AG09309 (cell line): ENCODE data around the gene FKBP6.
"Not testable (repeated sequence)": the region's sequence is repeated elsewhere in the genome, so short reads cannot be mapped to it uniquely, and the experiment has no call there.

Experiments used
- DNase-seq: peaks from one replicate; pipeline ENCODE4 v3.0.0-alpha.2; 2010; ENCODE audit warnings: low read depth
- H3K4me3 ChIP-seq: 2 replicates; pipeline ENCODE4 v1.5.1; 2011; ENCODE audit warnings: mild to moderate bottlenecking, low read depth, low read length, moderate library complexity; ENCODE audit not compliant: control insufficient read depth
- TF ChIP-seq, protein P1 (sequence below): IDR thresholded peaks from 2 replicates; pipeline ENCODE4 v1.5.1; 2011; ENCODE audit warnings: mild to moderate bottlenecking, low read depth, low read length, inconsistent platforms; ENCODE audit not compliant: insufficient read depth, control insufficient read depth; ENCODE audit errors: missing control alignments

Gene FKBP6

GRCh38 chr7:73308074-73308664 is 19.8 kb upstream of the FKBP6 start:
- H3K4me3 ChIP-seq: peak overlapping the region; percentile 71
- TF ChIP-seq, protein P1, sequence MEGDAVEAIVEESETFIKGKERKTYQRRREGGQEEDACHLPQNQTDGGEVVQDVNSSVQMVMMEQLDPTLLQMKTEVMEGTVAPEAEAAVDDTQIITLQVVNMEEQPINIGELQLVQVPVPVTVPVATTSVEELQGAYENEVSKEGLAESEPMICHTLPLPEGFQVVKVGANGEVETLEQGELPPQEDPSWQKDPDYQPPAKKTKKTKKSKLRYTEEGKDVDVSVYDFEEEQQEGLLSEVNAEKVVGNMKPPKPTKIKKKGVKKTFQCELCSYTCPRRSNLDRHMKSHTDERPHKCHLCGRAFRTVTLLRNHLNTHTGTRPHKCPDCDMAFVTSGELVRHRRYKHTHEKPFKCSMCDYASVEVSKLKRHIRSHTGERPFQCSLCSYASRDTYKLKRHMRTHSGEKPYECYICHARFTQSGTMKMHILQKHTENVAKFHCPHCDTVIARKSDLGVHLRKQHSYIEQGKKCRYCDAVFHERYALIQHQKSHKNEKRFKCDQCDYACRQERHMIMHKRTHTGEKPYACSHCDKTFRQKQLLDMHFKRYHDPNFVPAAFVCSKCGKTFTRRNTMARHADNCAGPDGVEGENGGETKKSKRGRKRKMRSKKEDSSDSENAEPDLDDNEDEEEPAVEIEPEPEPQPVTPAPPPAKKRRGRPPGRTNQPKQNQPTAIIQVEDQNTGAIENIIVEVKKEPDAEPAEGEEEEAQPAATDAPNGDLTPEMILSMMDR: no peak
- DNase-seq: no peak

DNA sequence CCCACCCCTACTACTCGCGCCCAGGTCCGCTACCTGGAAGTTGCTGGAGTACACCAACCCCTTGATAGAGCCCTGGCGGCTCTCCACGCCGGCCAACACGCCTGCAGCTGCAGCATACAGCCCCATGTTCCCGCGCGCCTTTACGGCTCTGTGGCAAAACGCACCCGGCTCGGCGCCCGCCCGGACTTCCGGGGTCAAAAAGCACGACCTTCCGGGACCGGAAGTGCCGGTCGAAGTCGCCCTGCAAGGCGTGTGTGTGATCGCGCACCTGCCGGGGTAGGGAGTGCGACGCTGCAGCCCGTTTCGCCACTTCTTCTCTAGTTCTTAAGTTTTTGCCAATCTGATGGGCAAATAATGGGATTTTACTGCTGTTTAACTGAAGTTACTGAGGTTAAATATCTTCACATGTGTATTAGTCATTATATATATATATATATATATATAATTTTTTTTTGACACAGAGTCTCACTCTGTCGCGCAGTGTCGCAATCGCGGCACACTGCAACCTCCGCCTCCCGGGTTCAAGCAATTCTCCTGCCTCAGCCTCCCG is 19.2 kb upstream of the FKBP6 start, which contains the start of gene NSUN5:
Gene NSUN5, minus strand, starts transcription at position 162 of the 550 bp plus-strand sequence. Its CDS starts 36 bp downstream, at position 126.
- TF ChIP-seq, protein P1: no peak
- peak within 1 kb of the TSS; percentile 71 for H3K4me3 ChIP-seq
- no peak for DNase-seq

DNA sequence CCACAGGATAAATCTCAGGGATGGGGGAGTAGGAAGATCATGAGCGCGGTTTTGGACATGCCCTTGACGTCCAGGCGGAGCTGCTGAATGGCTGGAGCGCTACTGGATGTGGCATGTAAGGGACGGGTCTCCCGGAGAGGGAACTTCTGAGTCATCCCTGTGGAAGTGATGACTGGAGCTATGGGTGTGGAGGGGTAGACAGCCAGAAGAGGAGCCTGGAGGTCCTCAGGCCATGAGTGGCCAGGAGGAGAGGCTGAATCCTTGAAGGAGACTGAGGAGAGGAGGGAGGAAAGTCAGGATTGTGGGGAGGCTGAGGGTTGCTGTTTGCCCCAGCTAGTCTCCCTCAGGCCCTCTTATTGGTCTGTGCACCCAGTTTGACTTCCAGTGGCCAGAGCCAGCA is 16.5 kb upstream of the FKBP6 start:
- not testable (repeated sequence) for DNase-seq, H3K4me3 ChIP-seq

DNA sequence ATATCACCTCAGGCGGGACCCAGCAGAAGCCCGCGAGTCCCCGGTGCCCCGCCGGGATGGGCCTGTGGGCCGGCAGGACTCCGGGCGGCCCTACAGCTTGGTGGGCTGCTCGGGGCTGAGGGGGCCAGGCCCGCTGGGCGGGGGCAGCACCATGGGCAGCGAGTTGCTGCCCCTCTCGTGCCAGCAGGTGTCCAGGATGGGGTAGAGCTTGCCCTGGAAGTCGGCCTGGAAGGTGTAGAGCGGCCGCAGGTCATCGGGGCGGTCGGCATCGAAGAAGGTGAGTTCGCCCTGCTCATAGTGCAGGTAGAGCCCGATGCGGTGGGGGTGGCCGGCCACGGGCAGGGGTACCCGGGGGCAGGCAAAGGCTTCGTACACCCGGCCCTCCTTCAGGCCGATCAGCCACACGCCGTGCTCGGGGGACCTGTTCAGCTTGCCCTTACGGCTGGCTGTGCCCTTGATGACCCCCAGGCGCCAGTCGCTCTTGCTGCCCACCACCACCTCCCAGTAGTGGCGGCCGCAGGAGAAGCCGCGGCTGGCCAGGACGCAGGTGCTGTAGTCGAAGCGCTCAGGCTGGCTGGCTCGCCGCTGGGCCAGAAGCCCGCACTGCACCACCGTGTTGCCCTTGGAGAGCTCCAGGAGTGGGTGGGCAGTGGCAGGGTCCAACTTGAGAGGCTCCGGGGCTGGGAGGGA is 15.0 kb upstream of the FKBP6 start:
- TF ChIP-seq, protein P1: no peak
- no peak overlapping the region for H3K4me3 ChIP-seq
- no peak for DNase-seq

DNA sequence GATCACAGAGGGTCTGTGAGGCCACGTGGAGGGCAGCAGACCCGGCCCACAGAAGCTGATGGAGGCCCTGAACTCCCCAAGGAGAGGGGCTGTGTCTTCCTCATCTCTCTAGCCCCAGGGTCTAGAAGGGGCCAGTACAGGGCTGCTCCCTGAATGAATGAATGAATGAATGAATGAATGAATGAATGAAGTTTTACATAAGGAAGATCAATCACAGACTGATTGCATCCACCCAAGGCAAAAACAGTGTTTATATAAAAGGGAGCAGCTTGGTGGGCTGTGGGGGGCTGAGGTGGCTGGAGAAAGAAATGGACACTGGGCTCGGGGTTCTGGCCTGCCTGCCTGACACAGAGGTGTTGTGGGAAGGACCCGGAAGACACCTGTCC is 14.4 kb upstream of the FKBP6 start:
- DNase-seq: no peak
- no peak overlapping the region for H3K4me3 ChIP-seq
- TF ChIP-seq, protein P1: no peak

DNA sequence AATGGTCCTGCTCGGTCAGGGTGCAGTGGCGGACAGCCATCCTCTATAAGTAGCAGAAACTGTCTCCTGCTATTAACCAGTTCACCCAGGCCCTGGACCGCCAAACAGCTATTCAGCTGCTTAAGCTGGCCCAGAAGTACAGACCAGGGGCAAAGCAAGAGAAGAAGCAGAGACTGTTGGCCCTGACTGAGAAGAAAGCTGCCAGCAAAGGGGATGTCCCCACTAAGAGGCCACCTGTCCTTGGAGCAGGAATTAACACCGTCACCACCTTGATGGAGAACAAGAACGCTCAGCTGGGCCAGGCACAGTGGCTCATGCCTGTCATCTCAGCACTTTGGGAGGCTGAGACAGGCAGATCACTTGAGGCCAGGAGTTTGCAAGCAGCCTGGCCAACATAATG is 13.7 kb upstream of the FKBP6 start:
- H3K4me3 ChIP-seq: no peak overlapping the region
- TF ChIP-seq, protein P1: no peak
- no peak for DNase-seq

DNA sequence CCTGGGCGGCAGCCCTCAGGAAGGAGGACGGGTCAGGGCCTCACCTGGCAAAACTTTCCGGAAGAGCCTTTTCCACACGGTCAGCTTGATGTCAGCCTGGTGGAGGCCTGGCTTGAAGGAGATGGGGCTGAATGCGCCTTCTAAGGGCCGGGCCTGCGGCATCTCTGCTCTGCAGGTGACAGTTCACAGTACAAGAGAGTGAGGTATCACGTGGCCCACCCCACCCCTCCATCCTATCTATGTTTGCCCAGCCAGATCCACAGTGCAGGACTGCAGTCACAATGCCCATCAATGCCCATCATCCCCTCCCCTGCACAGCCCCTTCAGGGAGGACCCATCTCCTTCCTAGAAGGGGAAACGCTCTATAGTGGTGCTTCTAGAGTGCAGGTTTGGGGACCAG is 11.4 kb upstream of the FKBP6 start:
- DNase-seq: no peak
- H3K4me3 ChIP-seq: no peak overlapping the region
- TF ChIP-seq, protein P1: no peak

DNA sequence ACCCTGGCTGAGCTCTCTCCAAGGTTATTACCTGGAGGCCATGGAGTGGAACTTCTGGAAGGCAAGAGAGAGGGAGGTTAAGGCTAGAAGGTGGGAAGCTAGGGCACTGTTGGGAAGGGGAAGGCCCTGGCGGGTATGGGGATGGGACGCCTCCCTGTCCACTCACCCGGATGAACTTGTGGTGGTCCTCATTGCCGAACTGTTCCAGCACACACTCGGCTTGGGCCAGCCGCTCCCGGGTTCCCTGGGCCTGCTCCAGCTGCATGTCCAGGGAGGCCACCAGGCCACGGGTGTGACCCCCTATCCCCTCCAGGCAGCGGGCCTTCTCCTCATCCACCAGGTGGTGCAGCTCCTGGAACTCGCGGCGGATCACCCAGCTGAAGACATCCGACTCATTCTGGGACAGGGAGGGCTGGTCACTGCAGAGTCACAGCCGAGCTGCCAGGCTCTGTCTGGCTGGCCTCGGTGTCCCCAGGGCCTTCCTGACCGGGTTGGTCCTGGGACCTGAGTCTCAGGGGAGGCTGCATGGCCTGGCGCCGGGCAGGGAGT is 9.2 kb upstream of the FKBP6 start:
- not testable (repeated sequence) for H3K4me3 ChIP-seq, DNase-seq

DNA sequence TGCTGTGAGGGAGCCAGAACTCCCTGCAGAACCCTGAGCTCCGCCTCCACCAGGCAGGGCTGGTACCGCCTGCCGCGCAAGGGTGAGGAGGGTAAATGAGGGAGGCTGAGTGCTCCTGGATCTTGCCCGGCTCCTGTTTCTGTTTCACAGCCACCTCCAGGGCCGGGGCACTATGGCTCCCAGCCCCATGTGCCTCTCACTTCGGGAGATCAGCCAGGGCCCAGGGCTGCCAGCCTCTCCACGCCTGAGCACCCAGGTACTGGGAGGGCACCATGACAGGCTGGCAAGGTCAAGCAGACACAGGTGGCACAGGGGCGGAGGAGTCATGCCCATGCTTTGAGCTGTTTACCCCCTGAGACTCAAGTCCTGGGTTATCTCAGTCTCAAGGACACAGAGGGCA is 8.4 kb upstream of the FKBP6 start:
- DNase-seq: not testable (repeated sequence)

GRCh38 chr7:73320009-73320408 is 8.0 kb upstream of the FKBP6 start:
- DNase-seq, H3K4me3 ChIP-seq: not testable (repeated sequence)

More for the DNA sequence above, 8.4 kb upstream of the FKBP6 start:
- not testable (repeated sequence) for H3K4me3 ChIP-seq

DNA sequence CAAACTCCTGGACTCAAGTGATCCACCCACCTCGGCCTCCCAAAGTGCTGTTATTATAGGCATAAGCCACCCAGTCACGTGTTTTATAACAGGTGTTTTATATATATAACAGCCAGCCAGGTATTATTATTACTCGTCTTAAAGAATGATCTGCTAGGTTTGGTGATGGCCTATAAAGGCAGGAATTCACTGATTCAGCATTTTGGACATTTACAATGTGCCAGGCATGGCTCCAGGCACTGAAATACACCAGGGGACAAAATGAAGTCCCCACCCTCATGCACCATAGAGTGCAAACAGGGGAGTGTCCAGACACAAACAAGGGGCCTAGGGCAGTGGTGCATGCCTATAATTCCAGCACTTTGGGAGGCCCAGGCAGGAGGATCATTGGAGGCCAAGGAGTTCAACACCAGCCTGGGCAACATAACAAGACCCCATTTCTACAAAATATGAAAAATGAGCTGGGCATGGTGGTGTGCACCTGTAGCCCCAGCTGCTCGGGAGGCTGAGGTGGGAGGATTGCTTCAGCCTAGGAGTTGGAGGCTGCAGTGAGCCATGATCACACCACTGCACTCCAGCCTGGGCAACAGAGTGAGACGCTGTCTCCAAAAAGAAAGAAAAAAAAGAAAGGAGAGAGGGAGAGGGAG is 4.4 kb upstream of the FKBP6 start:
- H3K4me3 ChIP-seq, DNase-seq: not testable (repeated sequence)
